Stomach (tissue), 9 donors: Measurements from ENCODE around the gene STAT5B. TPM values are rescaled to one million over a fixed set of nuclear protein-coding genes. Genes with fewer than 3 reads are reported as not detected.

Experiments used
- DNase-seq, 2 donors: peaks; one replicate each; pipeline versions ENCODE4 v3.0.0 to v3.0.0-alpha.2; 2013 to 2019
- H3K27ac ChIP-seq, 5 donors: fragments of 200-600 bp in 4 of 5; sonication (generic) in 4 of 5; one replicate each; pipeline ENCODE4 v1.5.1; 2013 to 2019; ENCODE audit warnings: mild to moderate bottlenecking in 1 of 5, moderate library complexity in 1 of 5
- H3K27me3 ChIP-seq, 3 donors: fragments of 200-600 bp; sonication (generic); one replicate each; pipeline ENCODE4 v1.5.1; 2017 to 2019; ENCODE audit warnings: mixed run types in 1 of 3
- H3K36me3 ChIP-seq, 4 donors: fragments of 200-600 bp; sonication (generic); 1 replicate in 3 of 4; 2 replicates in 1 of 4; pipeline ENCODE4 v1.5.1; 2016 to 2019
- H3K4me1 ChIP-seq, 4 donors: fragments of 200-600 bp; sonication (generic); one replicate each; pipeline ENCODE4 v1.5.1; 2016 to 2019
- H3K4me3 ChIP-seq, 4 donors: fragments of 200-600 bp; sonication (generic) in 3 of 4; one replicate each; pipeline ENCODE4 v1.5.1; 2016 to 2019; ENCODE audit warnings: mild to moderate bottlenecking in 1 of 4
- H3K9me3 ChIP-seq, 4 donors: fragments of 200-600 bp; sonication (generic); one replicate each; pipeline ENCODE4 v1.5.1; 2016 to 2019
- CTCF ChIP-seq, 7 experiments: fragments of 450-650 bp in 4 of 7; fragments of 200-600 bp in 3 of 7; sonication (generic) in 3 of 7; IDR thresholded peaks; one replicate each; pipeline ENCODE4 v1.5.1; 2016 to 2019; ENCODE audit warnings: antibody characterized with exemption in 7 of 7, control low read depth in 2 of 7, mild to moderate bottlenecking in 1 of 7
- EP300 ChIP-seq: sonication (generic); formaldehyde crosslinking; IDR thresholded peaks from one replicate; pipeline ENCODE4 v1.6.1; 2017; ENCODE audit warnings: antibody characterized with exemption
- POLR2A ChIP-seq, 4 donors: fragments of 450-650 bp; IDR thresholded peaks; one replicate each; pipeline ENCODE4 v1.6.1; 2016; ENCODE audit warnings: antibody characterized with exemption in 4 of 4, control low read depth in 2 of 4, mild to moderate bottlenecking in 1 of 4, moderate library complexity in 1 of 4
- POLR2AphosphoS5 ChIP-seq, 3 donors: sonication (generic); formaldehyde crosslinking; IDR thresholded peaks; one replicate each; pipeline ENCODE4 v1.6.1; 2016; ENCODE audit warnings: antibody characterized with exemption in 3 of 3
- WGBS, 5 donors: extraction: QIAGEN DNeasy Blood & Tissue Kit in 3 of 5; methylation state at CpG; one replicate each; pipeline versions ENCODE4 v1.1.5 to v1.1.7; 2013 to 2018; 5-methylcytosine and 5-hydroxymethylcytosine counted together
- intact Hi-C: fragments of 100-400 bp; cut with DNase I; formaldehyde crosslinking; loops from one replicate; pipeline ENCODE4 v1.15.1; 2023; ENCODE audit warnings: low total_unique reads
- polyA plus RNA-seq, 3 donors: library from polyadenylated mRNA; stranded (reverse); fragments of 200-250 nt; gene quantifications; one replicate each; pipeline ENCODE4 v1.2.3, GENCODE V29; 2013
- total RNA-seq, 5 donors: library from RNA; depleted of rRNA; stranded (reverse); fragments of >200 nt; gene quantifications; one replicate each; pipeline versions ENCODE4 v1.1.0 to v1.2.3, GENCODE V29; 2014 to 2016
- donor health status: healthy with polysubstance abuse.
- donor health status: Bipolar disorder and iron deficiency.
- donor health status: healthy.

Gene STAT5B
- total and polyA plus RNA-seq, 8 donors = 18.9 to 86.2 (median 52.4) TPM

- WGBS, 5 donors = 68 to 75% (median 71%) methylated on average over 3 to 14 of the region's 14 CpGs
- H3K36me3 ChIP-seq = no peaks in the 10 kb centered on the region
- TF ChIP-seq CTCF (IDR thresholded peaks at IDR 0.05) = no peak
- TF ChIP-seq POLR2A (IDR thresholded peaks at IDR 0.05) = no peak
- intact Hi-C loops = no loop called here
- peaks cover 0 to 8% (median 0%) of the 10 kb centered on the region in 3 donors for H3K27me3 ChIP-seq
- H3K4me3 ChIP-seq = no peak overlapping the region
- H3K4me1 ChIP-seq = peaks cover 0 to 5% (median 0%) of the 10 kb centered on the region in 4 donors
- no peak for DNase-seq
- no peaks in the 10 kb centered on the region for H3K9me3 ChIP-seq
- no peak overlapping the region for H3K27ac ChIP-seq
Observed at GRCh38 chr17:42174126-42174783, 101.9 kb downstream of the STAT5B start.

GRCh38 chr17:42171831-42172230 is 104.4 kb downstream of the STAT5B start:
- Histone ChIP-seq H3K36me3 (no peaks in the 10 kb centered on the region), H3K4me1 (no peaks in the 10 kb centered on the region), H3K27ac (no peak overlapping the region), H3K9me3 (no peaks in the 10 kb centered on the region), H3K27me3 (no peaks in the 10 kb centered on the region), H3K4me3 (no peak overlapping the region)
- intact Hi-C loops = no loop called here
- no peak for DNase-seq
- TF ChIP-seq POLR2A (IDR thresholded peaks at IDR 0.05) (no peak), POLR2AphosphoS5 (IDR thresholded peaks at IDR 0.05) (no peak), EP300 (no peak), CTCF (IDR thresholded peaks at IDR 0.05) (no peak)
- 49 to 62% (median 59%) methylated on average over 11 of the region's 11 CpGs for WGBS, 5 donors

- TF ChIP-seq CTCF (IDR thresholded peaks at IDR 0.05) (no peak), POLR2A (IDR thresholded peaks at IDR 0.05) (no peak), EP300 (no peak), POLR2AphosphoS5 (IDR thresholded peaks at IDR 0.05) (no peak)
- Histone ChIP-seq H3K9me3 (no peaks in the 10 kb centered on the region), H3K27me3 (no peaks in the 10 kb centered on the region), H3K4me3 (no peak overlapping the region), H3K36me3 (no peaks in the 10 kb centered on the region), H3K27ac (no peak overlapping the region), H3K4me1 (no peaks in the 10 kb centered on the region)
- DNase-seq = no peak
- 86 to 95% (median 93%) methylated on average over 14 to 29 of the region's 29 CpGs for WGBS, 5 donors
- intact Hi-C loops = no loop called here
Observed at GRCh38 chr17:42169351-42169750, 106.8 kb downstream of the STAT5B start.

GRCh38 chr17:42167807-42168206 is 108.4 kb downstream of the STAT5B start:
- Histone ChIP-seq H3K27ac (no peak overlapping the region), H3K9me3 (no peaks in the 10 kb centered on the region), H3K4me1 (no peaks in the 10 kb centered on the region), H3K4me3 (no peak overlapping the region), H3K27me3 (no peaks in the 10 kb centered on the region), H3K36me3 (no peaks in the 10 kb centered on the region)
- no peak for DNase-seq
- WGBS, 5 donors = 90 to 96% (median 94%) methylated on average over 8 of the region's 8 CpGs
- intact Hi-C loops = no loop called here
- TF ChIP-seq EP300 (no peak), POLR2A (IDR thresholded peaks at IDR 0.05) (no peak)

- Histone ChIP-seq H3K4me3 (no peak overlapping the region), H3K27me3 (no peaks in the 10 kb centered on the region), H3K9me3 (no peaks in the 10 kb centered on the region), H3K4me1 (no peaks in the 10 kb centered on the region), H3K27ac (no peak overlapping the region), H3K36me3 (no peaks in the 10 kb centered on the region)
- intact Hi-C loops = no loop called here
- no peak for DNase-seq
- TF ChIP-seq POLR2AphosphoS5 (IDR thresholded peaks at IDR 0.05) (no peak), CTCF (IDR thresholded peaks at IDR 0.05) (no peak), EP300 (no peak), POLR2A (IDR thresholded peaks at IDR 0.05) (no peak)
- WGBS, 5 donors = 85 to 93% (median 91%) methylated on average over 7 to 19 of the region's 19 CpGs
Observed at GRCh38 chr17:42166196-42166763, 109.9 kb downstream of the STAT5B start.
